GM21390 (cell line): ENCODE measurements around the gene WIPF1.

Experiments used
- ATAC-seq: cut with Tn5 transposase; IDR thresholded peaks from one replicate; pipeline ENCODE4 v1.9.1; 2021; ENCODE audit not compliant: unreplicated experiment

The WIPF1 gene

DNA sequence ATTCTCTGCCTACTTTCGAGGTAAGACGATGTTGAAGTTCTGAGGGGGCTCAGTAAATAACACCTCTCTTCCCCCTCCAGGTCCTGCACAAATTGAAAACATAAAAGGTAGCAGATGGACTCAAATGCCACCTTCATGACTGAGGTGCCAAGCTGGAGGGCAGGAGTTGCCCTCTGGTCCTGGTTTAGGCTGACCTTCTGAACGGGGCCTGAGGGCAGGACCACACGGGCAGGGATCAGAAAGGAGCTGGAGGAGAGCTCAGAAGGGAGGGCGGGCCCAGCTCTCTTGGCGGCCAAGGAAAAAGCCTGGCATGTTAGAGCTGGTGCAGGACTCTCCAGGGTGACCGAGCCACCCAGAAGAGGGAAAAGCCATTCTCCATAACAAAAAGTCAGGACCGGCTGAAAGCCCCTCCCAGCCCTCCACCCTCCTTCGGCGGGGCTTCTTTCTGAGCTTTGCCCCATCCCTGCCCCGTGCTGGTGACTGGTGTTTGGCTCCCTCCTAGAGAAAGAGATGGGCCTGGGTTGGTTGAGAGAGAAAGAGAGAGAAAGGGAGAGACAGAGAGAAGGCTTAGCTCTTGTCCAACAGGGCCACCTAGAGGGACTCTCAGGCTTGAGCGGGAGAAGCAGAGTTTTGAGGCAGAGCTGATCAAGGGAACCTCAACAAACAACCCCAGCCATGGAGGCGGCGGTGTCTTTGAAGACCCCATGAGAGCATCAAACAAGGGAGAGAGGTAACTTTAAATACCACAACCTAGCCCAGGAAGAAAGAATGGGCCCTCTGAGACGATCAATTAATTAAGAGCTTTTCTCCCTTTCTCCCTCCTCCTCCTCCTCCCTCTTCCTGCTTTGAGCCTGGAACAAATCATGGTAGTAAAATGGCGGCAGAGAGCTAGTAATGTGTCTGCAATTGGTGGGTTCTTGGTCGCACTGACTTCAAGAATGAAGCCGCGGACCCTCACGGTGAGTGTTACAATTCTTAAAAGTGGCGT lies 50.8 kb downstream of the WIPF1 start:
- no peak for ATAC-seq

- ATAC-seq = no peak
These were observed 52.4 kb downstream of the WIPF1 start for GRCh38 chr2:174545240-174545639.

DNA sequence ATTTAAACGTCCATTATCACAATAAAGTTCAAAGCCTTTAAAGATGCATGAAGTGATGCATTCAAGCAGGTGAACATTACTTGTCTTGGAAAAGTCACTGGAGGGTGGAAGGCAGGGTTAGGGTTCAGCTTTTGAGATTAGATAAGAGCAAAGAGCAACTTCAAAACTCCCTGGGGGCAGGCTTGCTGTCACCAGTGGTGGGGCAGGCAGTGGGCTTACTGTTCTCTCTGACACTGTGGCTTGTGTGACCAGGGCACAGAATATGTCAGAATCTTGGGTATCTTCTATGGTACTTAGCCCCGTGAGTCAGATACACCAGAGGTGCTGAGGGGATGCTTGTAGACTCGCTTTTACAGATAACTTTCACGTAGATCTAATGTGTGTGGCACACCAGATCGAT lies 52.8 kb downstream of the WIPF1 start:
- ATAC-seq = no peak

- no peak for ATAC-seq
These were observed 53.4 kb downstream of the WIPF1 start for GRCh38 chr2:174544156-174544555.

DNA sequence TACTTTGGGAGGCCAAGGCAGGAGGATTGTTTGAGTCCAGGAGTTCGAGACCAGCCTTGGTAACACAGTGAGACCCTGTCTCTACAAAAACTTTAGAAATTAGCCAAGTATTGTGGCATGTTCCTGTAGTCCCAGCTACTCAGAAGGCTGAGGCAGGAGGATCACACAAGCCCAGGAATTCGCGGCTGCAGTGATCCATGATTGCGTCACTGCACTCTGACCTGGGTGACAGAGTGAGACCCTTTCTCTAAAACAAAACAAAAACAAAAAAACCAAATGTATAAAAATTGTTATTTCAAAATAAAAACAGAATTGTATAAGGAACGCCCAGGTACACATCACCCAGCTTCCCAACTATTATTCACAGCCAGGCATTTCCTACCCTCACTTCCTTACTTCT lies 56.7 kb downstream of the WIPF1 start:
- ATAC-seq = no peak

GRCh38 chr2:174535757-174536703 lies 61.6 kb downstream of the WIPF1 start:
- ATAC-seq = peak; percentile 60

- ATAC-seq = no peak
These were observed 62.5 kb downstream of the WIPF1 start for GRCh38 chr2:174535083-174535482.

DNA sequence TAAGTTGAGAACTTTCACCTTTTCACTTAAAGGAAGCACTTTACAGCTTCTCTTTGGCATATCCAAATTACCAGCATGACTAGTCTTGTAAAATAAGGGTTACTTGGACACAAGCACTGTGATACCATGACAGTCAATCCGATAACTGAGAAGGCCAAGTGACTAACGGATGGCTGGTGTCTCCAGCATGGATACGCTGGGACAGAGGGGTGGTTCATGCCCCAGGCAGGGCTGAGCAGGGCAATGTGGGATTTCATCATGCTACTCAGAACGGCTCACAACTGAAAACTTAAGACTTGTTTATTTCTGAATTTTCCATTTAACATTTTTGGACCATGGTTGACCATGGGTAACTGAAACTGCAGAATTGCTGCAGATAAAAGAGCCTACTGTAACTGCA lies 67.7 kb downstream of the WIPF1 start:
- ATAC-seq = no peak

DNA sequence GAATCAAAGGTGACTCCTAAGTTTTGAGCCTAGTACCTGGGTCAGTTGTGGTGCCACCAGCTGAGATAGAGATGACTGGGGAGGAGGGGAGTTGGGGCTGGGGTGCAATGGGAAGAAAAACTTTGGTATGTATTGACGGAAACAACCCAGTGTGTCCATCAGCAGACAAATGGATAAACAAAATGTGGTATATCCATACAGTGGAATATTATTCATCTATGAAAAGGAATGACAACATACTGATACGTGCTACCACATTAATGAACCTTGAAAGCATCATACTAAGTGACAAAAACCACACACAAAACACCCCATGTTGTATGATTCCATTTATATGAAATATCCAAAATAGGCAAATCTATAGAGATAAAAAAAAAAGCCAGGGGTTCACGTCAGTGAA lies 69.6 kb downstream of the WIPF1 start:
- no peak for ATAC-seq

DNA sequence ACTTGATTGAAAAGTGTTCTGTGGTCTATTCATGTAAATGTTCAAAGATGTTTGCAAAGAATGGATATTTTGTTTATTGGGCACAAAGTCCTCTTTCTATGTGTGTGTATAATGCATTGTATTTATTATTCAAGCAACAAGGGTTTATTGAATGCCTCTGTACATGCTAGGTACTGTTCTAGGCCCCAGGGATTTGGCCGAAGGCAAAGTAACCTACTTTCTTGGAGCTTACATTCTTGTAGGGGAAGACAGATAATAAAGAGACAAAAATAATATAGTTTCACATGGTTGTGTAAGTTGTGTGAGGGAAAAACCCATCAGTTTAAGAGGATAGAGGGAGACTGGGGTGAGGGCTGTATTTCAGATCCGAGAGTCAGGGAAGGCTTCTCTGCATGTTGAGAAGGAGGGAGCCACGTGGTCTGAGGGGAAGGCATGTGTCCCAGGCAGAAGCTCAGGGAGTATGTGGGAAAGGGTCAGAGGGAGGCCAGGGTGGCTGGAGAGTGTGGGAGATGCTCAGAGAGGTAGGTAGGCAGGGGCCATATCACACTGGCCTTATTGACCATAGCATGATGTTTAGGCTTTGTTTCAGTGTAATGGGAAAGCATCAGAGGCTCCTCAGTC lies 70.4 kb downstream of the WIPF1 start:
- no peak for ATAC-seq

GRCh38 chr2:174524527-174524926 lies 73.1 kb downstream of the WIPF1 start:
- no peak for ATAC-seq

DNA sequence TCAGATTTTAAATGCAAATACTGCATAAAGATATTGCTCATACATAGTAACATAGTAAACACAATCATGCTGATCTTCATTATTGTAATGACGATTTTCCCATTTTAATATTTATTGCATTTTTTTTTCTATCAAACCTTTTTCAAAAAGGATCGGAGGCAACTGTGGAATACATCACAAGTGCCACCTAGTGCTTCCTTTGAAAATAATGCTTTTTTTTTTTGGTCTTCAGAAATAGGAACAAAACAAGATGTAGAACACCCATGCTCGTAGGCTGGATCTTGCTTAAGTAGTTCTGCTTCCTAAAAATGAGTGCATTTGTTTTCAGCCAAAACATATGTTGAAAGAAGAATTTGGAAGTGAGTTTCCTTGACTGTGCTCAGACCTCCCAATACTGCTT lies 75.1 kb downstream of the WIPF1 start:
- no peak for ATAC-seq

- no peak for ATAC-seq
These were observed 79.2 kb downstream of the WIPF1 start for GRCh38 chr2:174518395-174518794.

GRCh38 chr2:174516501-174517378 lies 80.9 kb downstream of the WIPF1 start:
- no peak for ATAC-seq

DNA sequence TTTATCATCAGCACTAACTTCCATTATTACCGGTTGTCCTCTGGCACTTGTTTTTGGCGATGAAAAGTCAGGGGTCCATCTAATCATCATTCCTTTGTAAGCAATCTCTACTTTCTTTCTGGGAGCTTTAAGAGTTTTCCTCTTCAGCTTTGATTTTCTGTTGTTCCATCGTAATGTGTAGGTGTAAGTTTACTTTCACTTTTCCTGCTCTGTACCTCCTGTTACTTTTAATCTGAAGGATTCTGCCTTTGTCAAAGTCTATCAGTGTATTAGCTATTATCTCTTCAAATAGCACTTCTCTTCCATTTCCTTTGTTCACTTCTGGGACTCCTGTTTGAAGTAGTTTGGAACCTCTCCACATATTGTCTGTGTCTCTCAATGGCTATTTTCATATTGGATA lies 85.3 kb downstream of the WIPF1 start:
- ATAC-seq = no peak

GRCh38 chr2:174511580-174512260 lies 85.9 kb downstream of the WIPF1 start:
- ATAC-seq = no peak

- ATAC-seq = no peak
These were observed 86.9 kb downstream of the WIPF1 start for GRCh38 chr2:174510583-174511189.
